Renal cortex interstitium (tissue), 3 donors: ENCODE measurements around the gene TPST2. TPM values are rescaled to one million over a fixed set of nuclear protein-coding genes. Genes with fewer than 3 reads are reported as not detected.

Source experiments
- polyA plus RNA-seq, 3 donors: library from polyadenylated mRNA; unstranded; fragments of 120-200 nt; gene quantifications; one replicate each; pipeline ENCODE4 v1.2.1, GENCODE V29; 2013; ENCODE audit not compliant: insufficient read length in 3 of 3

The TPST2 gene
- polyA plus RNA-seq, 3 donors = 24.8 to 30.3 (median 27.8) TPM

Other genes starting within 250 kb of the TPST2 start
- gene ASPHD2, start 160.9 kb downstream of the TPST2 start, polyA plus RNA-seq = 1 to 10 TPM; 3.3 to 4.2 (median 3.6) TPM
- gene HPS4, start 106.3 kb downstream of the TPST2 start, polyA plus RNA-seq = 10 to 100 TPM; 31.3 to 43.0 (median 39.2) TPM
- gene SRRD, start 106.3 kb downstream of the TPST2 start, polyA plus RNA-seq = 10 to 100 TPM; 28.4 to 38.0 (median 29.0) TPM
- gene TFIP11, start 77.7 kb downstream of the TPST2 start, polyA plus RNA-seq = 10 to 100 TPM; 40.8 to 48.8 (median 46.3) TPM
- 1 to 10 TPM in 1 of 3 donors, under 1 TPM in 2; 0.42 to 1.0 (median 0.82) TPM for gene CRYBB1, start 27.9 kb upstream of the TPST2 start, polyA plus RNA-seq
- under 1 TPM in 1 of 3 donors, not detected in 2; 0.18 TPM for gene CRYBA4, start 31.8 kb upstream of the TPST2 start, polyA plus RNA-seq
- under 1 TPM; 0.47 to 0.85 (median 0.52) TPM for gene MIAT, start 67.5 kb upstream of the TPST2 start, polyA plus RNA-seq